IMR-90 (cell line): ENCODE data around the gene STXBP4. TPM values are rescaled to one million over a fixed set of nuclear protein-coding genes. Genes with fewer than 3 reads are reported as not detected.

Experiments used
- ATAC-seq: fragments of 200-7000 bp; cut with Tn5 transposase; 2 replicates; pipeline ENCODE4 v1.9.1; 2020; ENCODE audit warnings: low read depth, mild to moderate bottlenecking, moderate library complexity
- BruUV-seq: library from RNA; stranded (reverse); fragments of 400-500 nt; replicated peaks from 2 replicates; lab custom pipeline; 2021; lab: Mats Ljungman, UMichigan
- CTCF ChIA-PET: fragments of 300-600 bp; formaldehyde crosslinking; extraction: SDS; loops from one replicate; lab custom pipeline; 2021; ENCODE audit warnings: antibody characterized with exemption; lab: Yijun Ruan, JAX
- POLR2A ChIA-PET: fragments of 300-600 bp; sonication (Branson Sonifier 250); formaldehyde crosslinking; loops from one replicate; lab custom pipeline; 2022; ENCODE audit warnings: antibody characterized with exemption; ENCODE audit not compliant: unreplicated experiment; lab: Charles Lee
- DNase-seq: peaks from one replicate; pipeline ENCODE4 v3.0.0; 2013
- H2AFZ ChIP-seq: replicated peaks from 2 replicates; pipeline ENCODE3; 2013; ENCODE audit warnings: low read length, mild to moderate bottlenecking; ENCODE audit not compliant: poor library complexity
- H2AK5ac ChIP-seq: 2 replicates; pipeline ENCODE4 v1.6.1; 2013; ENCODE audit warnings: low read depth, low read length, inconsistent platforms
- H2AK9ac ChIP-seq: replicated peaks from 2 replicates; pipeline ENCODE3; 2013; ENCODE audit warnings: mild to moderate bottlenecking, low read depth, low read length, moderate library complexity; ENCODE audit not compliant: poor library complexity
- H2BK120ac ChIP-seq: 2 replicates; pipeline ENCODE4 v1.6.1; 2013; ENCODE audit warnings: low read depth, low read length, inconsistent platforms
- H2BK15ac ChIP-seq: 3 replicates; pipeline ENCODE4 v1.6.1; 2013; ENCODE audit warnings: low read depth, low read length, inconsistent platforms
- H2BK20ac ChIP-seq: 2 replicates; pipeline ENCODE4 v1.6.1; 2013; ENCODE audit warnings: low read depth, mild to moderate bottlenecking, inconsistent platforms, low read length, moderate library complexity
- H2BK5ac ChIP-seq: 2 replicates; pipeline ENCODE4 v1.6.1; 2013; ENCODE audit warnings: mild to moderate bottlenecking, low read depth, low read length, inconsistent platforms; ENCODE audit not compliant: poor library complexity, severe bottlenecking
- H3K14ac ChIP-seq: replicated peaks from 2 replicates; pipeline ENCODE4 v1.6.1; 2013; ENCODE audit warnings: low read depth, low read length, inconsistent platforms
- H3K18ac ChIP-seq: 2 replicates; pipeline ENCODE4 v1.6.1; 2013; ENCODE audit warnings: low read depth, low read length, control low read depth
- H3K23ac ChIP-seq: 2 replicates; pipeline ENCODE4 v1.6.1; 2013; ENCODE audit warnings: low read depth, low read length, inconsistent platforms
- H3K27ac ChIP-seq: 2 replicates; pipeline ENCODE4 v1.5.1; 2013; ENCODE audit warnings: mild to moderate bottlenecking, control low read depth, low read length; ENCODE audit not compliant: insufficient read depth
- H3K27me3 ChIP-seq: 2 replicates; pipeline ENCODE4 v1.6.1; 2013; ENCODE audit warnings: low read length; ENCODE audit not compliant: control insufficient read depth, insufficient read depth
- H3K36me3 ChIP-seq: 2 replicates; pipeline ENCODE4 v1.6.1; 2013; ENCODE audit warnings: low read length, mixed read lengths; ENCODE audit not compliant: control insufficient read depth, insufficient read depth
- H3K4ac ChIP-seq: 2 replicates; pipeline ENCODE4 v1.6.1; 2013; ENCODE audit warnings: low read depth, low read length, inconsistent platforms
- H3K4me1 ChIP-seq: 2 replicates; pipeline ENCODE4 v1.6.1; 2013; ENCODE audit warnings: low read length, mixed read lengths; ENCODE audit not compliant: control insufficient read depth, insufficient read depth
- H3K4me2 ChIP-seq: 2 replicates; pipeline ENCODE4 v1.6.1; 2013; ENCODE audit warnings: low read depth, mild to moderate bottlenecking, control low read depth, low read length, moderate library complexity
- H3K4me3 ChIP-seq: 2 replicates; pipeline ENCODE4 v1.5.1; 2013; ENCODE audit warnings: low read depth, mild to moderate bottlenecking, control low read depth, low read length, moderate library complexity; ENCODE audit not compliant: insufficient read depth
- H3K56ac ChIP-seq: 2 replicates; pipeline ENCODE4 v1.6.1; 2013; ENCODE audit warnings: low read length, inconsistent platforms; ENCODE audit not compliant: insufficient read depth; ENCODE audit errors: extremely low read depth
- H3K79me1 ChIP-seq, 2 experiments: 2 replicates each; pipeline ENCODE4 v1.6.1; 2013; ENCODE audit warnings: low read length in 2 of 2, inconsistent platforms in 1 of 2, low read depth in 1 of 2
- H3K9ac ChIP-seq: 2 replicates; pipeline ENCODE4 v1.6.1; 2013; ENCODE audit warnings: low read depth, low read length, control low read depth
- H3K9me1 ChIP-seq: 2 replicates; pipeline ENCODE4 v1.6.1; 2013; ENCODE audit warnings: low read length, inconsistent platforms; ENCODE audit not compliant: insufficient read depth
- H3K9me3 ChIP-seq: 2 replicates; pipeline ENCODE4 v1.6.1; 2013; ENCODE audit warnings: low read length; ENCODE audit not compliant: control insufficient read depth, insufficient read depth
- H4K20me1 ChIP-seq: 2 replicates; pipeline ENCODE4 v1.6.1; 2013; ENCODE audit warnings: low read length, inconsistent platforms; ENCODE audit not compliant: insufficient read depth
- H4K5ac ChIP-seq: 2 replicates; pipeline ENCODE4 v1.6.1; 2013; ENCODE audit warnings: mild to moderate bottlenecking, low read depth, low read length, control low read depth
- H4K8ac ChIP-seq, 2 experiments: 2 replicates each; pipeline ENCODE4 v1.6.1; 2013; ENCODE audit warnings: low read depth in 2 of 2, low read length in 2 of 2, control low read depth in 1 of 2, inconsistent platforms in 1 of 2
- H4K91ac ChIP-seq: 2 replicates; pipeline ENCODE4 v1.6.1; 2013; ENCODE audit warnings: low read depth, low read length, inconsistent platforms; ENCODE audit not compliant: insufficient read depth
- BHLHE40 ChIP-seq: fragments of 150-350 bp; IDR thresholded peaks from 2 replicates; pipeline ENCODE4 v1.6.1; 2016; ENCODE audit warnings: mild to moderate bottlenecking, low read depth, low read length
- CHD1 ChIP-seq: IDR thresholded peaks from 2 replicates; pipeline ENCODE4 v1.6.1; 2012; ENCODE audit warnings: low read depth, low read length, improper control_type of control experiment
- ELK1 ChIP-seq: fragments of 150-350 bp; IDR thresholded peaks from 2 replicates; pipeline ENCODE4 v1.6.1; 2016; ENCODE audit warnings: low read depth, mild to moderate bottlenecking, low read length, moderate library complexity, borderline replicate concordance
- FOS ChIP-seq: fragments of 150-350 bp; IDR thresholded peaks from 2 replicates; pipeline ENCODE4 v1.6.1; 2016; ENCODE audit warnings: low read depth, low read length
- MAFK ChIP-seq: IDR thresholded peaks from 2 replicates; pipeline ENCODE4 v1.6.1; 2012; ENCODE audit warnings: low read depth, low read length, improper control_type of control experiment
- MAZ ChIP-seq: IDR thresholded peaks from 2 replicates; pipeline ENCODE4 v1.6.1; 2012; ENCODE audit warnings: low read depth, mild to moderate bottlenecking, low read length, improper control_type of control experiment, moderate library complexity, borderline replicate concordance
- MXI1 ChIP-seq: IDR thresholded peaks from 2 replicates; pipeline ENCODE4 v1.6.1; 2012; ENCODE audit warnings: low read depth, mild to moderate bottlenecking, low read length, moderate library complexity, borderline replicate concordance
- RAD21 ChIP-seq: IDR thresholded peaks from 2 replicates; pipeline ENCODE4 v1.6.1; 2012; ENCODE audit warnings: low read length, improper control_type of control experiment
- RCOR1 ChIP-seq: IDR thresholded peaks from 2 replicates; pipeline ENCODE4 v1.6.1; 2012; ENCODE audit warnings: mild to moderate bottlenecking, low read length, improper control_type of control experiment; ENCODE audit not compliant: insufficient replicate concordance
- RFX5 ChIP-seq: IDR thresholded peaks from 2 replicates; pipeline ENCODE4 v1.8.0; 2012; ENCODE audit warnings: low read depth, mild to moderate bottlenecking, low read length, moderate library complexity
- SMC3 ChIP-seq: fragments of 150-350 bp; IDR thresholded peaks from 2 replicates; pipeline ENCODE4 v1.6.1; 2016; ENCODE audit warnings: low read depth, mild to moderate bottlenecking, antibody characterized with exemption, low read length, moderate library complexity
- USF2 ChIP-seq: fragments of 150-350 bp; IDR thresholded peaks from 2 replicates; pipeline ENCODE4 v1.6.1; 2017; ENCODE audit warnings: mild to moderate bottlenecking, antibody characterized with exemption, low read length, low read depth
- dilution Hi-C: fragments of 300-500 bp; cut with HindIII; formaldehyde crosslinking; loops from one replicate; pipeline ENCODE4 v1.14.3; 2018; ENCODE audit warnings: low sequenced_read_pairs; ENCODE audit not compliant: unreplicated experiment
- in situ Hi-C: fragments of 300-500 bp; cut with MboI; formaldehyde crosslinking; loops from 3 replicates; pipeline ENCODE4 v1.14.3; 2019; ENCODE audit warnings: low sequenced_read_pairs, inconsistent platforms, mixed read lengths
- intact Hi-C: fragments of 100-400 bp; cut with micrococcal nuclease; formaldehyde crosslinking; loops from 2 replicates; pipeline ENCODE4 v1.10.0; 2022
- polyA plus RNA-seq, 3 experiments: library from polyadenylated mRNA; depleted of rRNA; stranded (reverse); fragments of >200 nt; gene quantifications; 2 replicates each; pipeline ENCODE4 v1.2.3, GENCODE V29; 2012; ENCODE audit warnings: low replicate concordance in 1 of 3
- total RNA-seq: library from RNA; depleted of rRNA; stranded (reverse); fragments of >200 nt; gene quantifications from 2 replicates; pipeline ENCODE4 v1.2.3, GENCODE V29; 2012
- TF ChIP-seq, protein P1 (sequence below): conservative IDR thresholded peaks from 2 replicates; pipeline ENCODE4 v1.5.1; 2012; ENCODE audit warnings: mild to moderate bottlenecking, low read depth, low read length, improper control_type of control experiment

The STXBP4 gene
- total and polyA plus RNA-seq, 2 of the 4 experiments (the other 2 are of a cell fraction), result 4.1 to 20.4 TPM

GRCh38 chr17:55140809-55141208 is 172.2 kb downstream of the STXBP4 start:
- ATAC-seq, result no peak

More at GRCh38 chr17:55140809-55141208, 172.2 kb downstream of the STXBP4 start:
- H3K4me3 ChIP-seq, result no peak overlapping the region
- H3K36me3 ChIP-seq, result no peaks in the 10 kb centered on the region
- no peak overlapping the region for H2BK20ac ChIP-seq
- H3K4me1 ChIP-seq, result no peaks in the 10 kb centered on the region
- no peaks in the 10 kb centered on the region for H3K79me1 ChIP-seq
- BruUV-seq, result no TSS peak
- dilution Hi-C loops (no loop called here), intact Hi-C loops (no loop called here), in situ Hi-C loops (no loop called here)
- no peak overlapping the region for H3K9ac ChIP-seq
- no peak overlapping the region for H3K4me2 ChIP-seq
- H4K91ac ChIP-seq, result no peak overlapping the region
- H2AK5ac ChIP-seq, result no peak overlapping the region
- no peak overlapping the region for H3K14ac ChIP-seq
- H3K27me3 ChIP-seq, result no peaks in the 10 kb centered on the region
- no peak overlapping the region for H2BK120ac ChIP-seq
- no peak overlapping the region for H3K27ac ChIP-seq
- H3K56ac ChIP-seq, result no peak overlapping the region
- no peak overlapping the region for H2AFZ ChIP-seq
- no peak overlapping the region for H3K23ac ChIP-seq
- H2AK9ac ChIP-seq, result no peak overlapping the region
- no peaks in the 10 kb centered on the region for H4K20me1 ChIP-seq
- no peak for DNase-seq
- no peak overlapping the region for H2BK15ac ChIP-seq
- no peak overlapping the region for H2BK5ac ChIP-seq
- ChIA-PET POLR2A (no interaction called here), CTCF (no interaction called here)
- no peak overlapping the region for H3K4ac ChIP-seq
- TF ChIP-seq RAD21 (no peak), MAZ (no peak), MXI1 (no peak), RFX5 (no peak), MAFK (no peak), RCOR1 (no peak), CHD1 (no peak), USF2 (no peak), ELK1 (no peak), BHLHE40 (no peak), FOS (no peak), SMC3 (no peak)
- TF ChIP-seq, protein P1, sequence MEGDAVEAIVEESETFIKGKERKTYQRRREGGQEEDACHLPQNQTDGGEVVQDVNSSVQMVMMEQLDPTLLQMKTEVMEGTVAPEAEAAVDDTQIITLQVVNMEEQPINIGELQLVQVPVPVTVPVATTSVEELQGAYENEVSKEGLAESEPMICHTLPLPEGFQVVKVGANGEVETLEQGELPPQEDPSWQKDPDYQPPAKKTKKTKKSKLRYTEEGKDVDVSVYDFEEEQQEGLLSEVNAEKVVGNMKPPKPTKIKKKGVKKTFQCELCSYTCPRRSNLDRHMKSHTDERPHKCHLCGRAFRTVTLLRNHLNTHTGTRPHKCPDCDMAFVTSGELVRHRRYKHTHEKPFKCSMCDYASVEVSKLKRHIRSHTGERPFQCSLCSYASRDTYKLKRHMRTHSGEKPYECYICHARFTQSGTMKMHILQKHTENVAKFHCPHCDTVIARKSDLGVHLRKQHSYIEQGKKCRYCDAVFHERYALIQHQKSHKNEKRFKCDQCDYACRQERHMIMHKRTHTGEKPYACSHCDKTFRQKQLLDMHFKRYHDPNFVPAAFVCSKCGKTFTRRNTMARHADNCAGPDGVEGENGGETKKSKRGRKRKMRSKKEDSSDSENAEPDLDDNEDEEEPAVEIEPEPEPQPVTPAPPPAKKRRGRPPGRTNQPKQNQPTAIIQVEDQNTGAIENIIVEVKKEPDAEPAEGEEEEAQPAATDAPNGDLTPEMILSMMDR, result no peak
- no peaks in the 10 kb centered on the region for H3K9me3 ChIP-seq
- H3K18ac ChIP-seq, result no peak overlapping the region
- no peak overlapping the region for H4K5ac ChIP-seq
- H3K9me1 ChIP-seq, result no peaks in the 10 kb centered on the region
- no peak overlapping the region for H4K8ac ChIP-seq
